Keratinocyte (primary cell): ENCODE results near the gene LRRC31. TPM values are rescaled to one million over a fixed set of nuclear protein-coding genes. Genes with fewer than 3 reads are reported as not detected.

ENCODE experiments used
- DNase-seq: peaks from one replicate; pipeline ENCODE4 v3.0.0-alpha.2; 2011; ENCODE audit warnings: low read depth, missing footprints, low spot score
- FAIRE-seq: peaks from 2 replicates; lab custom pipeline; 2011; peaks lifted over from hg19 to GRCh38; lab: Jason Lieb, UNC
- H2AFZ ChIP-seq: 2 replicates; pipeline ENCODE4 v1.6.0; 2012; ENCODE audit warnings: low read length, control low read depth, inconsistent platforms; ENCODE audit not compliant: control insufficient read depth
- H3K27ac ChIP-seq: 2 replicates; pipeline ENCODE4 v1.5.1; 2011; ENCODE audit warnings: low read length; ENCODE audit not compliant: control insufficient read depth, insufficient read depth
- H3K27me3 ChIP-seq: 3 replicates; pipeline ENCODE4 v1.6.0; 2011; ENCODE audit warnings: low read length; ENCODE audit not compliant: control insufficient read depth, insufficient read depth; ENCODE audit errors: extremely low read depth
- H3K36me3 ChIP-seq, 2 experiments: 2 replicates in 1 of 2; 3 replicates in 1 of 2; pipeline ENCODE4 v1.5.1; 2011; ENCODE audit warnings: low read length in 2 of 2, mild to moderate bottlenecking in 1 of 2; ENCODE audit not compliant: control insufficient read depth in 2 of 2, insufficient read depth in 2 of 2; ENCODE audit errors: extremely low read depth in 1 of 2
- H3K4me1 ChIP-seq: 3 replicates; pipeline ENCODE4 v1.5.1; 2011; ENCODE audit warnings: low read length; ENCODE audit not compliant: control insufficient read depth, insufficient read depth; ENCODE audit errors: extremely low read depth
- H3K4me2 ChIP-seq: 3 replicates; pipeline ENCODE4 v1.6.0; 2011; ENCODE audit warnings: low read depth, low read length; ENCODE audit not compliant: control insufficient read depth, insufficient read depth; ENCODE audit errors: extremely low read depth
- H3K4me3 ChIP-seq, 3 experiments: fragments of 200-600 bp in 1 of 3; sonication (generic) in 1 of 3; 2 replicates in 2 of 3; 3 replicates in 1 of 3; pipeline ENCODE4 v1.5.1; 2011 to 2016; ENCODE audit warnings: low read length in 3 of 3, mild to moderate bottlenecking in 3 of 3, control low read depth in 2 of 3, inconsistent platforms in 1 of 3, low read depth in 1 of 3, mixed read lengths in 1 of 3, mixed run types in 1 of 3, moderate library complexity in 1 of 3; ENCODE audit not compliant: control insufficient read depth in 2 of 3, insufficient read depth in 2 of 3; ENCODE audit errors: extremely low read depth in 1 of 3
- H3K79me2 ChIP-seq: 2 replicates; pipeline ENCODE4 v1.6.0; 2012; ENCODE audit warnings: low read length; ENCODE audit not compliant: control insufficient read depth, insufficient read depth
- H3K9ac ChIP-seq: 3 replicates; pipeline ENCODE4 v1.6.0; 2011; ENCODE audit warnings: low read length; ENCODE audit not compliant: control insufficient read depth, insufficient read depth; ENCODE audit errors: extremely low read depth
- H3K9me1 ChIP-seq: 3 replicates; pipeline ENCODE4 v1.6.0; 2011; ENCODE audit warnings: low read length; ENCODE audit not compliant: control insufficient read depth, insufficient read depth; ENCODE audit errors: extremely low read depth
- H3K9me3 ChIP-seq: 2 replicates; pipeline ENCODE4 v1.5.1; 2012; ENCODE audit warnings: low read depth, low read length; ENCODE audit not compliant: control insufficient read depth
- H4K20me1 ChIP-seq: 3 replicates; pipeline ENCODE4 v1.6.0; 2011; ENCODE audit warnings: low read length; ENCODE audit not compliant: control insufficient read depth, insufficient read depth; ENCODE audit errors: extremely low read depth
- EZH2 ChIP-seq: IDR thresholded peaks from one replicate; pipeline ENCODE4 v1.6.1; 2012; ENCODE audit warnings: inconsistent platforms, mild to moderate bottlenecking, low read length, moderate library complexity
- dilution Hi-C: fragments of 300-500 bp; cut with MboI; formaldehyde crosslinking; loops from one replicate; pipeline ENCODE4 v1.7.0; 2020; ENCODE audit warnings: low sequenced_read_pairs; ENCODE audit not compliant: extremely low pct_ligation_motif_present
- polyA plus RNA-seq, 5 experiments: library from polyadenylated mRNA; depleted of rRNA in 3 of 5; stranded (reverse) in 3 of 5; stranded (forward) in 1 of 5; unstranded in 1 of 5; fragments of >200 nt; gene quantifications; 1 replicate in 1 of 5; 2 replicates in 3 of 5; 3 replicates in 1 of 5; pipeline versions ENCODE4 v1.2.1 to v1.2.3, GENCODE V29; 2011 to 2012; ENCODE audit warnings: missing spikeins in 2 of 5, low read depth in 1 of 5, low replicate concordance in 1 of 5
- TF ChIP-seq, protein P1 (sequence below), 3 experiments: IDR thresholded peaks in 1 of 3; conservative IDR thresholded peaks in 1 of 3; optimal IDR thresholded peaks in 1 of 3; 2 replicates in 2 of 3; 3 replicates in 1 of 3; pipeline versions ENCODE3 to v1.5.1; 2011; ENCODE audit warnings: low read length in 3 of 3, mild to moderate bottlenecking in 3 of 3, moderate library complexity in 2 of 3, control low read depth in 1 of 3, inconsistent platforms in 1 of 3; ENCODE audit not compliant: insufficient read depth in 2 of 3; ENCODE audit errors: extremely low read depth in 1 of 3

The LRRC31 gene
- polyA plus RNA-seq, 1 donor (not counting 4 experiments of a cell fraction or from before 2014, with no cell fraction given), result not detected

DNA sequence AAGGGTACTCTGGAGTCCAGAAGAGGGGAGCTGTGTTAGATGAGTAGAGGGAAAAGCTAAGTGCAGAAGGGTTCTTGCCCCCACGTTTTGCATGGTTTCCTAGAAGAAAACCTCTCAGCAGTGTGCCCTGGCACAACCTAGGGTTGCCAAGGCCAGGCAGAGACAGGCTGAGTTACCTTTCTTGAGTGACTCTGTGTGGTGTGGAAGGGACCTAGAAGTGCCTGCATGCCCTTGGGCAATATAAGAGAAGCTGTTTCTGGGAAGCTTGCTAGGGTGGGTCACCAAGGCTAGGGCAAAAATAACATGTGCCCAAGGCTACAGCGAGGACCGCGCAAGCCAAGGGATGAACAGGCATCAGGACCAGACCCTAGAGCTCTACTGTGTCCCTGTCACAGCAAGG is 38.2 kb upstream of the LRRC31 start:
- no peak overlapping the region for H2AFZ ChIP-seq
- no peaks in the 10 kb centered on the region for H3K9me1 ChIP-seq
- no peaks in the 10 kb centered on the region for H3K27me3 ChIP-seq
- H3K27ac ChIP-seq, result no peak overlapping the region
- dilution Hi-C loops, result no loop called here
- H3K79me2 ChIP-seq, result no peaks in the 10 kb centered on the region
- no peak overlapping the region for H3K4me3 ChIP-seq
- no peak for TF ChIP-seq EZH2
- TF ChIP-seq, protein P1, sequence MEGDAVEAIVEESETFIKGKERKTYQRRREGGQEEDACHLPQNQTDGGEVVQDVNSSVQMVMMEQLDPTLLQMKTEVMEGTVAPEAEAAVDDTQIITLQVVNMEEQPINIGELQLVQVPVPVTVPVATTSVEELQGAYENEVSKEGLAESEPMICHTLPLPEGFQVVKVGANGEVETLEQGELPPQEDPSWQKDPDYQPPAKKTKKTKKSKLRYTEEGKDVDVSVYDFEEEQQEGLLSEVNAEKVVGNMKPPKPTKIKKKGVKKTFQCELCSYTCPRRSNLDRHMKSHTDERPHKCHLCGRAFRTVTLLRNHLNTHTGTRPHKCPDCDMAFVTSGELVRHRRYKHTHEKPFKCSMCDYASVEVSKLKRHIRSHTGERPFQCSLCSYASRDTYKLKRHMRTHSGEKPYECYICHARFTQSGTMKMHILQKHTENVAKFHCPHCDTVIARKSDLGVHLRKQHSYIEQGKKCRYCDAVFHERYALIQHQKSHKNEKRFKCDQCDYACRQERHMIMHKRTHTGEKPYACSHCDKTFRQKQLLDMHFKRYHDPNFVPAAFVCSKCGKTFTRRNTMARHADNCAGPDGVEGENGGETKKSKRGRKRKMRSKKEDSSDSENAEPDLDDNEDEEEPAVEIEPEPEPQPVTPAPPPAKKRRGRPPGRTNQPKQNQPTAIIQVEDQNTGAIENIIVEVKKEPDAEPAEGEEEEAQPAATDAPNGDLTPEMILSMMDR (optimal IDR thresholded peaks at IDR 0.05 in 1 of 3, IDR thresholded peaks at IDR 0.05 in 1 of 3, conservative IDR thresholded peaks at IDR 0.05 in 1 of 3; ENCODE audit: extremely low read depth in 1 of 3, insufficient read depth in 2 of 3, low read length in 3 of 3), result no peak
- H3K9ac ChIP-seq, result no peak overlapping the region
- H3K4me2 ChIP-seq, result no peak overlapping the region
- FAIRE-seq, result no peak
- no peak for DNase-seq
- H3K36me3 ChIP-seq, result no peaks in the 10 kb centered on the region
- H3K4me1 ChIP-seq, result no peaks in the 10 kb centered on the region
- H3K9me3 ChIP-seq, result no peaks in the 10 kb centered on the region
- H4K20me1 ChIP-seq, result no peaks in the 10 kb centered on the region

DNA sequence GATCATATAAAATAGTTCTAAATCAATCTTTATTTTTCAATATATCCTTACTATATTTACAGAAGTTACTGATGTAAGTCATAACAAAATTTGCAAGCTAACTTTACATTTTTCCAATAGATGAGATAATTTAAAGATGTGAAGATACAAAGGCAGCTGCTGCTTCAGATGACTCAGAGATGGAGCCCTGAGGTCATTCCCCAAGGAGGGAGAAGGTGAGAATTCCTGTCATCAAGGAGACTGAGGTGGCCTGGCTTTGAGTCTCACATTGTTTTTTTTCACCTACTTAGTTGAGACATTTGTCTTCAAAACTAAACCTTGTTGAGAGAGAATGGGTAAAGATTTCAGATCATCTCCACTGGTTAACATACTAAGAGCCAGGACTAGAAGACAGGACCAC is 37.7 kb upstream of the LRRC31 start:
- H3K4me3 ChIP-seq, result no peak overlapping the region
- no peaks in the 10 kb centered on the region for H3K9me3 ChIP-seq
- no peak for FAIRE-seq

More for the DNA sequence above, 37.7 kb upstream of the LRRC31 start:
- TF ChIP-seq, protein P1 (optimal IDR thresholded peaks at IDR 0.05 in 1 of 3, IDR thresholded peaks at IDR 0.05 in 1 of 3, conservative IDR thresholded peaks at IDR 0.05 in 1 of 3; ENCODE audit: extremely low read depth in 1 of 3, insufficient read depth in 2 of 3, low read length in 3 of 3), result no peak
- TF ChIP-seq EZH2, result no peak
- Histone ChIP-seq H3K4me2 (no peak overlapping the region), H3K9ac (no peak overlapping the region), H4K20me1 (no peaks in the 10 kb centered on the region), H3K27ac (no peak overlapping the region), H3K79me2 (no peaks in the 10 kb centered on the region), H3K4me1 (no peaks in the 10 kb centered on the region), H2AFZ (no peak overlapping the region), H3K36me3 (no peaks in the 10 kb centered on the region), H3K27me3 (no peaks in the 10 kb centered on the region), H3K9me1 (no peaks in the 10 kb centered on the region)
- DNase-seq, result no peak
- dilution Hi-C loops, result no loop called here
